GM19351 (cell line): ENCODE results near the gene SPG7.

Experiments
- ATAC-seq: cut with Tn5 transposase; IDR thresholded peaks from one replicate; pipeline ENCODE4 v1.9.1; 2021; ENCODE audit warnings: mild to moderate bottlenecking, moderate library complexity; ENCODE audit not compliant: unreplicated experiment

SPG7 gene

DNA sequence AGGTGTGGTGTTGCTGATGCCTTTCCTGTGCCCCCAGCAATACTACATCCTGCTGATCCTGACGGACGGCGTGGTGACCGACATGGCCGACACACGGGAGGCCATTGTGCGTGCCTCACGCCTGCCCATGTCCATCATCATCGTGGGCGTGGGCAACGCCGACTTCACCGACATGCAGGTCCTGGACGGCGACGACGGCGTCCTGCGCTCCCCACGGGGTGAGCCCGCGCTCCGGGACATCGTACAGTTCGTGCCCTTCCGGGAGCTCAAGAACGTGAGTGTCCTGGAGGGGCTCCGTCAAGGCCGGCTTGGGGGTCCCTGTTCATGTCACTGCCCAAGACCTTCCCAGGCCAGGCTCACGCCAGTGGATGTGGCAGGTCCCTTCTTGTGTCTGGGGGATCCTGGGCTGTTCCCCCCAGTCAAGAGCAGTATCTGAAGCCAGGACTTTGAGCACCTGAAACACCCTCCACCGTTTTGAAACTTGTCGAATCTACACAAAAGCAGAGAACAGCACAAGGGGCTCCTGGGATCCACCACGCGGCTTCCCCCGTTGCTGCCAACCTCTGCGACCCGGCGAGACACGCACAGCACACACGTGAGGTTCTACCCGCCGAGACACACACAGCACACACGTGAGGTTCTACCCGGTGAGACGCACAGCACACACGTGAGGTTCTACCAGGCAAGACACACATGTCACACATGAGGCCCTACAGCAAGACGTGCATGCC lies 87.3 kb downstream of the SPG7 start:
- ATAC-seq: no peak

DNA sequence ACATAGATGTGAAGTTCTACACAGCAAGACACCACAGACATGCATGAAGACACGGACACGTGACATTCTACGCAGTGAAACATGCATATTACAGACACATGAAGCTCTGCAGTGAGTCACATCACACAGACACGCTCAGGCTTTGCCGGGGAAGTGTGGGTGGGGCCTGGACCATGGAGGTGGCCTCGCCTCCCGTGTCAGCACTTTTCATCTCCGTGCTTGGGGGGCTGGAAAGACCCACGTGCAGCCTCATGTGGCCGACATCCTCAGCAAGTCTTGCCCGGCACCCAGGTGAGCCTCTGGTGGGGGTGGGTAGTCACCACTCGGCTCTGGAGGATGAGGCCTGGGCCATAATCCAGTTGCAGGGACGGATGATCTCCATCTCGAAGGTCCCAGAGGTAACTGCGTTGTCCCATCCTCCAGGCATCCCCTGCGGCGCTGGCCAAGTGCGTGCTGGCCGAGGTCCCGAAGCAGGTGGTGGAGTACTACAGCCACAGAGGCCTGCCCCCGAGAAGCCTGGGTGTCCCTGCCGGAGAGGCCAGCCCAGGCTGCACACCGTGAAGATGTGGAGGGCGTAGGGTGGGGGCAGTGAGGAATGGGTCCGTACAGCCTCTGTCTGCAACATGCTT lies 88.0 kb downstream of the SPG7 start:
- no peak for ATAC-seq

DNA sequence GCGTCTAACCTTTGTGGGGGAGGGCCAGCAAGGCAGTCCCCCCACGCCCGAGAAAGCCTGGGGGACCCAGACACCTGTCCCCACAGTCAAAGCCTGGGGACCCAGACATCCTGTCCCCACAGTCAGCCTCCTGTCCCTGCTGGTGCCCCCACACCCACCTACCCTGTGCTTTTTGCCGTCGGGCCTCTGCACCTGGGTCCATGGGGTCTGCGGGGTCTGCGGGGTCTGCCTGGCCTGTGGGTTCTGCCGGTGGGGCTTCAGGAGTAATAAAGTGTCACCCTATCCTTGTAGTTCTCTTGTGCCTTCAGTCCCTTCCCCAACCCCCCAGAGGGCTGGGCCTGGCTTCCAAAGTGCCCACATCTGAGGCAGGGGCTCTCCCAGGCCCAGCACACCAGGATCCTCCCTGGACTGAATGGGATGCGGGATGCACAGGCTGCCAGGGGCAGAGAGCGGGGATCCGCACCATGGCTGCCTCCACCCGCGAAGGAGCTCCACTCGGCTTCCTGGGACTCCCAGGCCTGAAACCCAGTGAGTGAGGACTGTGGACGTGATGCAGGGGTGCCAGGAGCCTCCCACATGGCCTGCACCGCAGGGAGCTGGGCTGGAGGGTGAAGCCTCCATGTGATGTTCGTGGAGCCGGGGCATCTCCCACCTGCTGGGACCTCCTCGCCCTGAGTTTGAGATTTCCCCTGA lies 88.9 kb downstream of the SPG7 start:
- ATAC-seq: no peak

DNA sequence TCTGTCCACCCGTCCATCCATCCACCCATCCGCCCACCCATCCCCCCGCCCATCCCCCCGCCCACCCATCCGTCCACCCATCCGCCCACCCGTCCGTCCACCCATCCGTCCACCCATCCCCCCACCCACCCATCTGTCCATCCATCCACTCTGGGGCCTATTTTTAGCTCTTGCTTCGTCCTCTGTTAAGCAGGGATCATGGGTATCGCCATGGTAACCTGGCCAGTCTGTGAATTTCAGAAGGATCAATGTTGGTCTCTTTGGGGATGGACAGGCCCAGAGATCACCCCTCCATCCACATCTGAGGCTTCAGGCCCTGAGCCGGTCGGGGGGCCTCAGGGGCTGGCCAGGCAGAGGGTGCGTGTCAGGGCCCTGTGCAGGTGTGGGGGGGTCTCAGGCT lies 90.0 kb downstream of the SPG7 start:
- no peak for ATAC-seq

- no peak for ATAC-seq
These were observed 91.3 kb downstream of the SPG7 start for GRCh38 chr16:89599451-89599858.

DNA sequence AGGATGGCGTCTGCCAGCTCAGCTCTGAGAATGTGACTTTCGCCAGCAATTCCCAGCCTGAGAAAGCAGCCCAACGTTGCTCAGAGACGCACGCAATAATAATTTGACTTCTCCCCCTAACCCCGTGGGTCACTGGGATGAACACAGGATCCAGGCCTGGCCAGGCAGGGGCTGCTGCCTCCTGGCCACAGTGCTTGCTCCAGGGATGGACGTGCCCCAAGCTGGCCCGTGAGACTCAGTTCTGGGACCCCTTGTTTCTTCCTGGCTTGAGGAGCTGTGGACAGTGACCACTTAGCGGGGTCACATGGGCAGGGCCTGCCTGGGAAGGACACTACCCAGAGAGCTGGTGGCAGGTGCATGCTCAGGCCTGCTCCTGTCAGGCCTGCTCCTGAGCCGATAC lies 91.7 kb downstream of the SPG7 start:
- ATAC-seq: no peak

- ATAC-seq: no peak
These were observed 92.2 kb downstream of the SPG7 start for GRCh38 chr16:89600427-89600826.

GRCh38 chr16:89600956-89601355 lies 92.8 kb downstream of the SPG7 start:
- ATAC-seq: no peak

DNA sequence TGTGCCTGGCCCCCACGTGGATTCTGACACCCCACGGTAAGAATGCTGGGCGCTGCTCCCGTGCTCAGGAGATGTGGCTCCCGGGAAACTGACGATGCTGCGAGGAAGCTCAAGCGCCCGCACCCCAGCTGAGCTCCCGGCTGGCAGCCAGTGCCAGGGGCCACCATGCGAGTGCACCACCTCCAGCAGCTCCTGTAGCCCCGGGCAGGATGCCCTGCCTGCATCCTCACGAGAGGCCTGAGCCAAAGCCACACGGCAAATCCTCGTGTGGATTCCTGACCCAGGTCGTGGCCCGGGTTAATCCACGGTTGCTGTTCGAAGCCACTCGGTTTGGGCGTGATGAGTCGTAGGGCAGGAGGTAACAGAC lies 93.7 kb downstream of the SPG7 start:
- no peak for ATAC-seq

GRCh38 chr16:89602273-89602951 lies 94.2 kb downstream of the SPG7 start:
- ATAC-seq: no peak

GRCh38 chr16:89602952-89603590 lies 94.9 kb downstream of the SPG7 start:
- no peak for ATAC-seq

DNA sequence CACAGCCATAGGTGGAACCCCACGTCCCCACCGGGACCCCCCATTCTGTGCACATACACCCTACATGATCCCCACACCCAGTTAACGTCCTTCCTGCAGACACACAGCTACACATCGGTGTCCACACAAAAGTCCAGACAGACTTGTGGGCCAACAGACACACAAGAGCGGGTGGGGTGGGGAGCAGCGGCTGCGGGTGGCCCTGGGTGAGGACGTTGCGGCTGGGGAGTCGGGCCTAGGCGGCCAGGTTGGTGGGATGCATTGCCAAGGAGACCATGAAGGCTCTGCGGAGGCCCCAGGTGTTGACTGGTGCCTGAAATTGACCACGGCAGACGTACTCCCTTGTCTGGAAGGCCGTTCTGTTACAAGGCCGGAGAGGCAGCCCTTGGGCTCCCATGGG lies 96.6 kb downstream of the SPG7 start:
- no peak for ATAC-seq

DNA sequence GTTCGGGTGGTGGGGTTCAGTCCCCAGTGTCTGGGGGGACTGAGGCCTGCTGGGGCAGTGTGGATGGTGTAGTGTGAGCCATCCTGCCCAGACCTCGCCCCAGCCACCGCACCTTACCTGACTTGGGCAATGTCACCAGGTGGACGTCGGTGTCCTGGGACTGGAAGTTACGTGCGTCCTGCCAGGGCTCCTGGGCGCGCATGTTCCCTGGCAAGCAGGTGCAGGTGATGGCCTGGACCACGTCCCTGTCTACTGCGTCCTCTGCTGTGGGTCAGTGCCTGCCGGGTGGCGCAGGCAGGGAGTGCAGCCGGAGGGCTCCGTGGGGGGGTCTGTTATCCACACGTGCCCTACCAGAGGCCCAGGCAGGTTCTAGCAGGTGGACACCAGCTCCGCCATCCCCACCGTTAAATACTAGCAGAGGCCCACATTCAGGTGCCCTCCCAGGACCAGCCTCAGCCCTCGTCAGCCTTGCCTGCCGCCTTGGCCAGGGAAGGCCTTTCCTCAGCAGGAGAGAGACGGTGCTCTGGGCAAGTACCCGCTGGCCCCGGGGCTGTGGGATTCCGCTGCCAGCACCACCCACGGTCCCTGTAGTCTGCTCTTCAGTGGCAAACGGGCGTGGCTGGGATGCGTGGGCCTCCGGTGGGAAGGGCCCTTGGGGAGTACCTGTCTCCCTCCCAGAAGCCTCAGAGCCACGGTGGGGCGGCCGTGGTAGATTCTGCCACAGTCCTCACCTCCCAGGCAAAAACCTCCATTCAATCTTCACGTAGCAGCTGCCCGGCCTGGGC lies 97.2 kb downstream of the SPG7 start:
- no peak for ATAC-seq

GRCh38 chr16:89606006-89606405 lies 97.8 kb downstream of the SPG7 start:
- no peak for ATAC-seq
